Islet precursor cell (in vitro differentiated cells): ENCODE results near the gene DEPDC4.
A peak's percentile ranks its signal among the peaks of the same experiment; 100 is the strongest.

ENCODE experiments used
- DNase-seq: peaks from one replicate; pipeline ENCODE4 v3.0.0-alpha.2; 2018

DEPDC4 gene

GRCh38 chr12:100211698-100212097 is 55.2 kb downstream of the DEPDC4 start:
- no peak for DNase-seq

- DNase-seq, result no peak
These were observed 58.0 kb downstream of the DEPDC4 start for GRCh38 chr12:100208834-100209233.

- no peak for DNase-seq
These were observed 59.6 kb downstream of the DEPDC4 start for GRCh38 chr12:100207311-100207710.

GRCh38 chr12:100201604-100202423 is 65.1 kb downstream of the DEPDC4 start:
- DNase-seq, result no peak

- peak; percentile 98 for DNase-seq
These were observed 66.3 kb downstream of the DEPDC4 start, which contains the start of gene ACTR6 for GRCh38 chr12:100200463-100201181. Gene ACTR6, plus strand, starts transcription at chr12:100200815. Its CDS starts 37 bp downstream, at chr12:100200852.

- DNase-seq, result peak; percentile 95
These were observed 67.3 kb downstream of the DEPDC4 start for GRCh38 chr12:100199347-100200149.

GRCh38 chr12:100199023-100199346 is 67.9 kb downstream of the DEPDC4 start:
- no peak for DNase-seq

- DNase-seq, result no peak
These were observed 69.4 kb downstream of the DEPDC4 start for GRCh38 chr12:100197486-100197885.

- DNase-seq, result no peak
These were observed 73.8 kb downstream of the DEPDC4 start for GRCh38 chr12:100193085-100193484.
